Astrocyte (in vitro differentiated cells and primary cell): ENCODE results near the gene SOS2. TPM values are rescaled to one million over a fixed set of nuclear protein-coding genes. Genes with fewer than 3 reads are reported as not detected.

Experiments
- DNase-seq: peaks from one replicate; pipeline ENCODE4 v3.0.0-alpha.2; 2010; ENCODE audit warnings: low read depth
- FAIRE-seq: peaks from 2 replicates; lab custom pipeline; 2011; peaks lifted over from hg19 to GRCh38; lab: Jason Lieb, UNC
- H2AFZ ChIP-seq: 2 replicates; pipeline ENCODE4 v1.6.0; 2012; ENCODE audit warnings: low read depth, low read length, inconsistent platforms
- H3K27ac ChIP-seq: 2 replicates; pipeline ENCODE4 v1.5.1; 2011; ENCODE audit warnings: low read depth, low read length, inconsistent platforms
- H3K27me3 ChIP-seq: 2 replicates; pipeline ENCODE4 v1.6.0; 2011; ENCODE audit warnings: low read length, inconsistent platforms; ENCODE audit not compliant: insufficient read depth
- H3K36me3 ChIP-seq: 2 replicates; pipeline ENCODE4 v1.5.1; 2011; ENCODE audit warnings: low read length, inconsistent platforms; ENCODE audit not compliant: insufficient read depth
- H3K4me1 ChIP-seq: 2 replicates; pipeline ENCODE4 v1.5.1; 2011; ENCODE audit warnings: low read length, inconsistent platforms; ENCODE audit not compliant: insufficient read depth
- H3K4me2 ChIP-seq: 2 replicates; pipeline ENCODE4 v1.6.0; 2012; ENCODE audit warnings: low read length, inconsistent platforms
- H3K4me3 ChIP-seq: 2 replicates; pipeline ENCODE4 v1.5.1; 2011; ENCODE audit warnings: low read depth, mild to moderate bottlenecking, low read length, inconsistent platforms; ENCODE audit not compliant: insufficient read depth
- H3K79me2 ChIP-seq: 2 replicates; pipeline ENCODE4 v1.6.0; 2012; ENCODE audit warnings: mild to moderate bottlenecking, low read length, inconsistent platforms; ENCODE audit not compliant: insufficient read depth
- H3K9ac ChIP-seq: 2 replicates; pipeline ENCODE4 v1.6.0; 2012; ENCODE audit warnings: mild to moderate bottlenecking, low read length, inconsistent platforms
- H3K9me3 ChIP-seq: 2 replicates; pipeline ENCODE4 v1.5.1; 2012; ENCODE audit warnings: low read depth, mild to moderate bottlenecking, low read length, inconsistent platforms; ENCODE audit not compliant: insufficient read depth
- H4K20me1 ChIP-seq: 2 replicates; pipeline ENCODE4 v1.6.0; 2012; ENCODE audit warnings: low read length, inconsistent platforms; ENCODE audit not compliant: insufficient read depth
- H3K27ac Mint-ChIP-seq: one replicate; pipeline ENCODE4 v1.8.0; 2021; ENCODE audit warnings: mild to moderate bottlenecking, mixed read lengths; ENCODE audit not compliant: unreplicated experiment
- H3K27me3 Mint-ChIP-seq: one replicate; pipeline ENCODE4 v1.8.0; 2021; ENCODE audit warnings: low read depth, mixed read lengths; ENCODE audit not compliant: unreplicated experiment
- H3K36me3 Mint-ChIP-seq: one replicate; pipeline ENCODE4 v1.8.0; 2021; ENCODE audit warnings: low read depth, mixed read lengths; ENCODE audit not compliant: unreplicated experiment
- H3K4me1 Mint-ChIP-seq: one replicate; pipeline ENCODE4 v1.8.0; 2021; ENCODE audit warnings: low read depth, mixed read lengths; ENCODE audit not compliant: unreplicated experiment
- H3K4me3 Mint-ChIP-seq: one replicate; pipeline ENCODE4 v1.8.0; 2021; ENCODE audit warnings: mild to moderate bottlenecking, moderate library complexity, mixed read lengths; ENCODE audit not compliant: unreplicated experiment
- H3K9me3 Mint-ChIP-seq: one replicate; pipeline ENCODE4 v1.8.0; 2021; ENCODE audit warnings: mild to moderate bottlenecking, mixed read lengths; ENCODE audit not compliant: unreplicated experiment
- CTCF ChIP-seq: IDR thresholded peaks from 2 replicates; pipeline ENCODE4 v1.5.1; 2011; ENCODE audit warnings: low read depth, mild to moderate bottlenecking, inconsistent platforms, low read length, moderate library complexity; ENCODE audit not compliant: insufficient read depth
- EZH2 ChIP-seq: IDR thresholded peaks from 2 replicates; pipeline ENCODE4 v1.6.1; 2012; ENCODE audit warnings: mild to moderate bottlenecking, low read length, inconsistent platforms; ENCODE audit not compliant: insufficient read depth
- total RNA-seq: library from RNA; stranded (reverse); gene quantifications from 2 replicates; pipeline ENCODE4 v1.2.1, GENCODE V29; 2021

The SOS2 gene
- total RNA-seq, 1 donor from 2014 or later: 18.3 TPM

- Histone ChIP-seq H3K4me2 (no peak overlapping the region), H3K27me3 (no peaks in the 10 kb centered on the region), H3K4me3 (no peak overlapping the region), H3K36me3 (no peaks in the 10 kb centered on the region), H3K9me3 (no peaks in the 10 kb centered on the region), H4K20me1 (no peaks in the 10 kb centered on the region), H2AFZ (no peak overlapping the region), H3K4me1 (no peaks in the 10 kb centered on the region), H3K27ac (no peak overlapping the region), H3K9ac (no peak overlapping the region), H3K79me2 (no peaks in the 10 kb centered on the region)
- H3K4me3 Mint-ChIP-seq: no peak overlapping the region
- DNase-seq: no peak
- no peaks in the 10 kb centered on the region for H3K4me1 Mint-ChIP-seq
- no peak for TF ChIP-seq CTCF
- no peak for TF ChIP-seq EZH2
- H3K27me3 Mint-ChIP-seq: no peaks in the 10 kb centered on the region
- no peak for FAIRE-seq
- no peak overlapping the region for H3K27ac Mint-ChIP-seq
- H3K36me3 Mint-ChIP-seq: peaks cover 6% of the 10 kb centered on the region
- H3K9me3 Mint-ChIP-seq: no peaks in the 10 kb centered on the region
These were observed 22.9 kb upstream of the SOS2 start for GRCh38 chr14:50254248-50254647.

DNA sequence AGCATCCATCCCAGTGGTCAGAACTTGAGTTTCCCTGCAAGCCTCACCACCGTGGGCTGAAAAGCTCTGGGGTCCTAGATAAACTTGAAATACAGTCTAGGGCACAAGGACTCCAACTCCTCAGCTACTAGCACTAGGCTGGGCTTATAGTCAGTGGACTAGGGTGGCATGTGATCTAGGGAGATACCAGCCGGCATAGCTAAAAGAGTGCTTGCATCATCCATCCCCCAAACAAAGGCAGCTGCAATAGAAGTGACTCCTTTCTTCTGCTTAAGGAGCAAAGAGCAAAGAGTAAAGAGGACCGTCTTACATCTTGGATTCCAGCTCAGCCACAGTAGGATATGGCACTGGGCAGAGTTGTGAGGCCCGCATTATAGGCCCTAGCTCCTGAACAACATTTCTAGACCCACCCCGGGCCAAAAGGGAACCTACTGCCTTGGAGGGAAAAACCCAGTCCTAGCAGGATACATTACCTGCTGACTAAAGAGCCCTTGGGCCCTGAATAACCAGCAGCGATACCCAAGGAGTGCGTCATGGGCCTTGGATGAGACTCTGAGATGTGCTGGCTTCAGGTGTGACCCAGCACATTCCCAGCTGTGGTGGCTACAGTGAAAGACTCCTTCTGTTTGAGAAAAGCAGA is 17.9 kb upstream of the SOS2 start:
- H3K27me3 ChIP-seq: no peaks in the 10 kb centered on the region
- no peaks in the 10 kb centered on the region for H3K36me3 ChIP-seq
- no peak overlapping the region for H3K4me2 ChIP-seq
- H4K20me1 ChIP-seq: no peaks in the 10 kb centered on the region
- Mint-ChIP-seq H3K4me1 (no peaks in the 10 kb centered on the region), H3K36me3 (peaks cover 6% of the 10 kb centered on the region), H3K27me3 (no peaks in the 10 kb centered on the region), H3K27ac (no peak overlapping the region), H3K4me3 (no peak overlapping the region), H3K9me3 (no peaks in the 10 kb centered on the region)
- H3K9ac ChIP-seq: no peak overlapping the region
- H3K79me2 ChIP-seq: no peaks in the 10 kb centered on the region
- H2AFZ ChIP-seq: no peak overlapping the region
- no peak overlapping the region for H3K4me3 ChIP-seq
- no peak overlapping the region for H3K27ac ChIP-seq
- DNase-seq (no peak), FAIRE-seq (no peak)
- no peaks in the 10 kb centered on the region for H3K4me1 ChIP-seq
- TF ChIP-seq CTCF (no peak), EZH2 (no peak)
- peaks cover 2% of the 10 kb centered on the region for H3K9me3 ChIP-seq

GRCh38 chr14:50247245-50247644 is 15.9 kb upstream of the SOS2 start:
- H3K4me3 Mint-ChIP-seq: no peak overlapping the region
- Histone ChIP-seq H3K4me1 (no peaks in the 10 kb centered on the region), H4K20me1 (no peaks in the 10 kb centered on the region), H3K36me3 (no peaks in the 10 kb centered on the region), H2AFZ (no peak overlapping the region), H3K4me3 (no peak overlapping the region), H3K27me3 (no peaks in the 10 kb centered on the region), H3K4me2 (no peak overlapping the region), H3K79me2 (no peaks in the 10 kb centered on the region), H3K27ac (no peak overlapping the region), H3K9ac (no peak overlapping the region), H3K9me3 (peaks cover 2% of the 10 kb centered on the region)
- FAIRE-seq: no peak
- no peaks in the 10 kb centered on the region for H3K9me3 Mint-ChIP-seq
- H3K27me3 Mint-ChIP-seq: no peaks in the 10 kb centered on the region
- no peaks in the 10 kb centered on the region for H3K4me1 Mint-ChIP-seq
- H3K36me3 Mint-ChIP-seq: peaks cover 4% of the 10 kb centered on the region
- TF ChIP-seq CTCF (no peak), EZH2 (no peak)
- H3K27ac Mint-ChIP-seq: no peak overlapping the region
- DNase-seq: no peak
